Transverse colon (tissue), 4 donors: ENCODE results near the gene SOBP.

Experiments
- EP300 ChIP-seq: sonication (generic); formaldehyde crosslinking; IDR thresholded peaks from one replicate; pipeline ENCODE4 v1.6.1; 2017; ENCODE audit warnings: antibody characterized with exemption, low read depth
- POLR2A ChIP-seq: fragments of 450-650 bp; IDR thresholded peaks from one replicate; pipeline ENCODE4 v1.6.1; 2016; ENCODE audit warnings: antibody characterized with exemption, mild to moderate bottlenecking, moderate library complexity
- POLR2AphosphoS5 ChIP-seq, 3 donors: sonication (generic); formaldehyde crosslinking; IDR thresholded peaks; one replicate each; pipeline ENCODE4 v1.6.1; 2016; ENCODE audit warnings: antibody characterized with exemption in 3 of 3
- TF ChIP-seq, protein P1 (sequence below), 5 experiments: fragments of 200-600 bp in 3 of 5; fragments of 450-650 bp in 2 of 5; sonication (generic) in 3 of 5; IDR thresholded peaks; 1 replicate in 2 of 5; 2 replicates in 3 of 5; pipeline ENCODE4 v1.5.1; 2016 to 2017; ENCODE audit warnings: antibody characterized with exemption in 5 of 5, inconsistent platforms in 3 of 5, mild to moderate bottlenecking in 2 of 5, moderate library complexity in 1 of 5

DNA sequence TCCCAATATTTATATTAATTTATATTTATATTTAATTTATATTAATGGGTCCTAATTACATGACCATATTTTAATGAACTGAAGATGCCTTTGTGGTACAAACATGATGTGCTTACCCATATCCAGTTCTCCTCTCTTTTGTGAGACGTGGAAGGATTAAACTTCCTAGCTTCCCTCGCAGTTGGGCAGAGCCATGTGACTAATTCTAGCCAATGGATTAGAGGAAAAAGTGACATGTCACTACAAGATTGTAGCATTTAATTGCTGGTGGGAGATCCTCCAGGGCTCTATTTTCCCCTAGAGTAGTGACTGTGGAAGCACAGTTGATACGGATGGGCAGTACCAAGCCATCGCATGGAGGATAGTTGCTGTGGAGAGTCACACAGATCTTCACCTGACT is 4.8 kb upstream of the SOBP start:
- TF ChIP-seq, protein P1, sequence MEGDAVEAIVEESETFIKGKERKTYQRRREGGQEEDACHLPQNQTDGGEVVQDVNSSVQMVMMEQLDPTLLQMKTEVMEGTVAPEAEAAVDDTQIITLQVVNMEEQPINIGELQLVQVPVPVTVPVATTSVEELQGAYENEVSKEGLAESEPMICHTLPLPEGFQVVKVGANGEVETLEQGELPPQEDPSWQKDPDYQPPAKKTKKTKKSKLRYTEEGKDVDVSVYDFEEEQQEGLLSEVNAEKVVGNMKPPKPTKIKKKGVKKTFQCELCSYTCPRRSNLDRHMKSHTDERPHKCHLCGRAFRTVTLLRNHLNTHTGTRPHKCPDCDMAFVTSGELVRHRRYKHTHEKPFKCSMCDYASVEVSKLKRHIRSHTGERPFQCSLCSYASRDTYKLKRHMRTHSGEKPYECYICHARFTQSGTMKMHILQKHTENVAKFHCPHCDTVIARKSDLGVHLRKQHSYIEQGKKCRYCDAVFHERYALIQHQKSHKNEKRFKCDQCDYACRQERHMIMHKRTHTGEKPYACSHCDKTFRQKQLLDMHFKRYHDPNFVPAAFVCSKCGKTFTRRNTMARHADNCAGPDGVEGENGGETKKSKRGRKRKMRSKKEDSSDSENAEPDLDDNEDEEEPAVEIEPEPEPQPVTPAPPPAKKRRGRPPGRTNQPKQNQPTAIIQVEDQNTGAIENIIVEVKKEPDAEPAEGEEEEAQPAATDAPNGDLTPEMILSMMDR (IDR thresholded peaks at IDR 0.05) = no peak
- TF ChIP-seq POLR2AphosphoS5 (IDR thresholded peaks at IDR 0.05) (no peak), POLR2A (no peak), EP300 (no peak)
